Dendritic cell treated with granulocyte-macrophage colony-stimulating factor and Interleukin-4, amounts not matched to agents 40 ng/mL and 50 ng/mL, for 4 days (primary cell): ENCODE results near the gene SLC5A12.

Source experiments
- H3K27ac Mint-ChIP-seq: one replicate; pipeline ENCODE4 v1.8.0; 2022; ENCODE audit warnings: mild to moderate bottlenecking, mixed read lengths
- H3K27me3 Mint-ChIP-seq: one replicate; pipeline ENCODE4 v1.8.0; 2022; ENCODE audit warnings: mild to moderate bottlenecking, mixed read lengths
- H3K36me3 Mint-ChIP-seq: one replicate; pipeline ENCODE4 v1.8.0; 2022; ENCODE audit warnings: low read depth, mixed read lengths
- H3K4me1 Mint-ChIP-seq: one replicate; pipeline ENCODE4 v1.8.0; 2022; ENCODE audit warnings: low read depth, mixed read lengths
- H3K4me3 Mint-ChIP-seq: one replicate; pipeline ENCODE4 v1.8.0; 2022; ENCODE audit warnings: mild to moderate bottlenecking, moderate library complexity, mixed read lengths
- H3K9me3 Mint-ChIP-seq: one replicate; pipeline ENCODE4 v1.8.0; 2022; ENCODE audit warnings: mixed read lengths
- intact Hi-C: fragments of 100-400 bp; cut with micrococcal nuclease; formaldehyde crosslinking; loops from one replicate; pipeline ENCODE4 v1.15.0; 2022

The SLC5A12 gene, protein sequence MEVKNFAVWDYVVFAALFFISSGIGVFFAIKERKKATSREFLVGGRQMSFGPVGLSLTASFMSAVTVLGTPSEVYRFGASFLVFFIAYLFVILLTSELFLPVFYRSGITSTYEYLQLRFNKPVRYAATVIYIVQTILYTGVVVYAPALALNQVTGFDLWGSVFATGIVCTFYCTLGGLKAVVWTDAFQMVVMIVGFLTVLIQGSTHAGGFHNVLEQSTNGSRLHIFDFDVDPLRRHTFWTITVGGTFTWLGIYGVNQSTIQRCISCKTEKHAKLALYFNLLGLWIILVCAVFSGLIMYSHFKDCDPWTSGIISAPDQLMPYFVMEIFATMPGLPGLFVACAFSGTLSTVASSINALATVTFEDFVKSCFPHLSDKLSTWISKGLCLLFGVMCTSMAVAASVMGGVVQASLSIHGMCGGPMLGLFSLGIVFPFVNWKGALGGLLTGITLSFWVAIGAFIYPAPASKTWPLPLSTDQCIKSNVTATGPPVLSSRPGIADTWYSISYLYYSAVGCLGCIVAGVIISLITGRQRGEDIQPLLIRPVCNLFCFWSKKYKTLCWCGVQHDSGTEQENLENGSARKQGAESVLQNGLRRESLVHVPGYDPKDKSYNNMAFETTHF

DNA sequence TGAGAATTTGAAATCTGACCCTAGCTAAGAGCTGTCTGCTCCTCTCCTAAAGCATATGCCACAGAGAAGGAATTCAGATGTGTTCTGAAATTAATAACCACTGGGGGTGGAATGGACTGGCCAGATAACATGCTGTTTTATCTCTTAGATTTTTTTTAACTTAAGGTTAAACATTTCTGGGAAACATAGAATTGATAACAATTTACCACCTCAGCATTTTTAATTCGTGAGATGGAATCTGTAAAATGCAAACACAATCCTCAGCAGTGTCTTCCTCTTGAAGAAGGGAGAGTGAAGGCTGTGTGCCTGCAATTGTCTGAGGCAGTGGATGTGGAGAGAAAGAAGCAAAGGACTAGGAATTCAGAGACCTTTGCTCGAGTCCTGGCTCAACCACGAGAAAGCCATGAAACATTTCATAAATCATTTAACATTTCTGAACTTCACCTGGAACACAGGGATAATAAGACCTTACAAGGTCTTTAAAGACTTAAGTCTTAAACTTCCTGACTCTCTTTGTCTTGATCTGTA, at the start of gene SLC5A12:
TSS of gene SLC5A12 (minus strand) at position 113 of the 528 bp plus-strand sequence. CDS start 346 bp downstream, outside the sequence.
- Mint-ChIP-seq H3K4me1 (no peaks in the 10 kb centered on the region), H3K4me3 (no peak within 1 kb of the TSS), H3K36me3 (no peaks in the 10 kb centered on the region), H3K9me3 (peaks cover 10% of the 10 kb centered on the region), H3K27me3 (no peaks in the 10 kb centered on the region), H3K27ac (no peak within 1 kb of the TSS)
- intact Hi-C loops: no loop called here

DNA sequence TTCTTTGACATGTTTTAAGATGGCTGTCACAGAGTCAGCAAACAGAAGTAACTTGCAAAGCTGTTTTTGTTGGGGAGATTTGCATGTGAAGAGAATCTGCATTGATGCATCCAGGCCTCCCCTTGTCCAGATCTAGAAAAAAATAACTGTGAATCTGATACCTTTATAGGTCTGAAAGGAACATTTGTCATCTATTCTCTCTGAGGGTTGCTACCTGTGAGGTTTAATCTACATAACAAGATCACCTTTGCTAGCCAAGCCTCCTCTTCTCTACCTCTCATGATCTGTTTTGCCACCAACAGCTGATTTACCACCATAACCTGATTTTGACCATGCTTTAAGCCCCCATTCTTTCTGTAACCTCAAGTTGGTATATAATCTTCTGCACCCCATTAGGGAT, 47.2 kb upstream of the SLC5A12 start:
- Mint-ChIP-seq H3K4me1 (no peaks in the 10 kb centered on the region), H3K36me3 (no peaks in the 10 kb centered on the region), H3K27ac (no peak overlapping the region), H3K4me3 (no peak overlapping the region), H3K27me3 (no peaks in the 10 kb centered on the region), H3K9me3 (no peaks in the 10 kb centered on the region)
- intact Hi-C loops: no loop called here

DNA sequence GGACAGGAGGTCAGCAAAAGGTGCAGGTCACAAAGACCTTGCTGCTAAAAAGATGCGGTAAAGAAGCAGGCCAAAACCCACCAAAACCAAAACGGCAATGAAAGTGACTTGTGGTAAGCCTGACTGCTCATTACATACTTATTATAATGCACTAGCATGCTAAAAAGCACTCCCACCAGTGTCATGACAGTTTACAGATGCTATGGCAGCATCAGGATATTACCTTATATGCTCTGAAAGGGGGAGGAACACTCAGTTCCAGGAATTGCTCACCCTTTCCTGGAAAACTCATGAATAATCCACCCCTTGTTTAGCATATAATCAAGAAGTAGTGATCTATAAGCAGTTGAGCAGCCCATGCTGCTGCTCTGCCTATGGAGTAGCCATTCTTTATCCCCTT, 45.2 kb upstream of the SLC5A12 start:
- no peak overlapping the region for H3K27ac Mint-ChIP-seq
- intact Hi-C loops: no loop called here
- H3K9me3 Mint-ChIP-seq: no peaks in the 10 kb centered on the region
- H3K36me3 Mint-ChIP-seq: no peaks in the 10 kb centered on the region
- H3K4me1 Mint-ChIP-seq: no peaks in the 10 kb centered on the region
- no peak overlapping the region for H3K4me3 Mint-ChIP-seq
- no peaks in the 10 kb centered on the region for H3K27me3 Mint-ChIP-seq

DNA sequence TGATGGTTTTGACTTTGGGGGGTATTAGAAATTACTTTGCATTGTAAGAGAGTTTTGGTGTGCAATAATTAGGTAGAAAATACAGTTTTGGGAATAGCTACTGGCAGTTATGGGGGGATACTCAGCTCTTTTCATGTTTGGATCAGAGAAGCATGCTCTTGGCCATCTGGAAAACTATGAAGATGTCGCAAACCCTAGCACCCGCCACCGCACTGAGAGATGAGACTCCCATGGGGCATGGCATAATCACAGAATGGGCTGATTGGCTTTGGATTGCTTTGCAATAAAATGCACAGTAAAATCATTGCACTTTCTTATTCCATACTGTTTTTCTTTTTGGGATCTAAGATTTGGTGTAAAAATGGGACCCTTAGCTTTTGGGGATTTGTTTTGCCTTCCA, 43.5 kb upstream of the SLC5A12 start:
- no peaks in the 10 kb centered on the region for H3K9me3 Mint-ChIP-seq
- no peaks in the 10 kb centered on the region for H3K4me1 Mint-ChIP-seq
- H3K4me3 Mint-ChIP-seq: no peak overlapping the region
- H3K36me3 Mint-ChIP-seq: no peaks in the 10 kb centered on the region
- H3K27ac Mint-ChIP-seq: no peak overlapping the region
- intact Hi-C loops: no loop called here
- no peaks in the 10 kb centered on the region for H3K27me3 Mint-ChIP-seq

DNA sequence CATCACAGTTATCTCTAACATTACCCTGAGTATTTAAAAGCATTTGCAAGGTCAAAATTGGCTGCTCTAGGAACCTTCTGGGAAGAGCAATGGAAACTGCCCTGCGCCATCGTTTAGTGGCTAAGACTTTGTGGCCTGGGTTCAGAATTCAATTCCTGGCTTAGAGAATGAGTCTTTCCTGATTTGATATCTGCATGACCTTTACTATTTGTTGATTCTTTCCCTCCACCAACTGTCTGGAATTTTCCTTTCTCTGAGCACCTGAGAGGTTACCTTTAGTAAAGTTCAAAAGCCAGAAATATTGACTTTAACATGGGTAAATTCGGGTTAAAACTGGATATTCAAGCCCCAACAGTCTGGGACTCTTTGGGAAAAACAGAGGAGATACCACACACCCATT, 43.0 kb upstream of the SLC5A12 start:
- Mint-ChIP-seq H3K36me3 (no peaks in the 10 kb centered on the region), H3K4me3 (no peak overlapping the region), H3K4me1 (no peaks in the 10 kb centered on the region), H3K27me3 (no peaks in the 10 kb centered on the region), H3K27ac (no peak overlapping the region), H3K9me3 (no peaks in the 10 kb centered on the region)
- intact Hi-C loops: no loop called here

DNA sequence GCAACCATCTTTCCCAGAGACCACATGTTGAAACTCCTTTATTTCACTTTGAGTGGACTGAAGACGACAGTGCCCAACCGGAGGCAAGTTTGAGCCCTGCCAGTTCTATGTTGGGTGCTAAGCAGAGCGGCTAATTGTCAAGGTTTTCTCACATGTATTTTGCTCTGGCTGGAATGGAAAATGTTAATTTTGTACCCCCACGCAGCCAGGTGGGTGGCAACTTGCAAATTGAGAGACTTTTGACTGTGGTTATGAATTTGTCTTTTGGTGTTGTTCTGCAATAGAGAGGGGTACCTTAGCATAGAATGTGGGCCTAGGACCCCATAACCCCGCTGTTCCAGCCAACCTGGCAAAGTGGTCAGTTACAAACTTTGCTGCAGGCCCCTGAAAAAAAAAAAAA, 42.5 kb upstream of the SLC5A12 start:
- Mint-ChIP-seq H3K4me1 (no peaks in the 10 kb centered on the region), H3K4me3 (no peak overlapping the region), H3K36me3 (no peaks in the 10 kb centered on the region), H3K27me3 (no peaks in the 10 kb centered on the region), H3K27ac (no peak overlapping the region), H3K9me3 (no peaks in the 10 kb centered on the region)
- intact Hi-C loops: no loop called here

DNA sequence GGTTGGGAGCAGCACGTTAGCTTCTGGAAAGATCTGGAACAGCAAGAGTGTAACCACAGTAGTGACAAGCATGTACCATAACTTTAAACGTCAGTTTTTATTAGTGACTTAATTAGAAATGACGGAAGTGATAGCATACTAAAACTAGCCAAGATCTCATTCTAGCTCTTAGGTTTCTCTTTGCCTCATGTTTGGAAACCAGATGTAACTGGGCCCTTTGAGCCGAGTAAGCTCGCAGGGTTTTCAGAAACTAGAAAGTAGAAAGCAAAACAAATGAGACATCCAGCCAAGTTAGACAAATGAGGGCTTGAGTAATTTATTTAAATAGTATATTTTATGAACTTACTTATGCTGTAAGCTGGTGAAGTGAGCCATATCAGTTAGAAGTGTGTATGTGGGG, 40.2 kb upstream of the SLC5A12 start:
- Mint-ChIP-seq H3K9me3 (no peaks in the 10 kb centered on the region), H3K4me3 (no peak overlapping the region), H3K27ac (no peak overlapping the region), H3K36me3 (no peaks in the 10 kb centered on the region), H3K27me3 (no peaks in the 10 kb centered on the region), H3K4me1 (no peaks in the 10 kb centered on the region)
- intact Hi-C loops: no loop called here

DNA sequence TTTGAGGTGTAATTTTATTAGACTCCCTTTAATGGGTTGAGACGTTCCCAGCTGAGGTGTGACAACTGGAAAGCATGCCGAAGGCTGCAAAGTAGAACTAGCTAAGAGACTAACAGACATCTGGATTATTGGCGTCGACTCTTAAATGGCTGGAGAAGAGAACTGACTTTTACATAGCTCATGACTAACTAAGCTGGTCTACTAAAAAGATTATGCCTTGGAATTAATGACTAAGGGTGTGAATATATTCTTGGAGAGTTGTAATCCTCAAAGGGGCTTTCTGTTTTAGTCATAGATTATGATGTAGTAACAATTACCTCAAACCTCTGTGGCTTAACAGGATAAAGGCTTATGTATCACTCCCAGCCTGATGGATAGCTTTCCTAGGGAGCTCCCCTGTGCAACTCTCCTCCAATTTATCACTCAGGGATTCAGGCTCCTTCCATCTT, 39.5 kb upstream of the SLC5A12 start:
- Mint-ChIP-seq H3K27me3 (no peaks in the 10 kb centered on the region), H3K27ac (no peak overlapping the region), H3K4me1 (no peaks in the 10 kb centered on the region), H3K9me3 (no peaks in the 10 kb centered on the region), H3K4me3 (no peak overlapping the region), H3K36me3 (no peaks in the 10 kb centered on the region)
- intact Hi-C loops: no loop called here

DNA sequence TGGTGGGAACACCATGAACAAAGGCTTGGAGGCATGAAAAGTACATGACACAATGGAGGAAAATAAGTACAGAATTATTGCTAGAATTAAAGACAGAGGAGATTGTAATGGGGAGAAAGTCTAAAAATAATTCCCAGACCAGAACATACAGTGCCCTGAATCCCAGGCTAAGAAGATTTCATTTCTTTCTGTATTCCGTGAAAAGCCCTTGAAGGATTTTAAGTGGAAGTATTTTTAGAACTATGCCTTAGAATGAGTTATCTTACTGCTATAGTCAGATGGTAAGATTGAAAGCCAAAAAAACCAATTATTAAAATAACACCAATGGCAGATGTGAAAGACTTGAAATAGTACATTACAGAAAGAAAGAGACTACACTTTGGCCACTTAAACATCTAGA, 36.1 kb upstream of the SLC5A12 start:
- intact Hi-C loops: no loop called here
- no peaks in the 10 kb centered on the region for H3K4me1 Mint-ChIP-seq

DNA sequence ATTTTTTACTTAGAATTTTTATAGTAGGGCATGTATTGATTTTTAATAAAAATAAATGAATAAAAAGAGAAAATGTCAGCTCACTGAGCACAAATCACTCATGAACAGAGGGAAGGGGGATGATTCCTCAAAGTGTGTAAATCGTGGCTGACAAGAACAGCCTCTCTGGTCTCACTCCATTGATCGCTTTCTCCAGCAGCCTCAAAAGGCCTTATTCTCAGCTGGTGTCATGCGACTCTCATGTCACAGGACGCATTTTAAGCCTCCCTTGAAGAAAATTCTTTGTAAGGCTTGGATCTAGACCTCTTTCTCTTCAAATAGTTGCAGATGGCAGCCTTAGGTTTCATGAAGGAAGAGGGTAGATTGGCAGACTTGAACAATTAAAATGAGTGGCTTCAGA, 33.9 kb upstream of the SLC5A12 start:
- no peaks in the 10 kb centered on the region for H3K9me3 Mint-ChIP-seq
- H3K4me3 Mint-ChIP-seq: no peak overlapping the region
- intact Hi-C loops: no loop called here
- no peaks in the 10 kb centered on the region for H3K27me3 Mint-ChIP-seq
- no peak overlapping the region for H3K27ac Mint-ChIP-seq
- H3K4me1 Mint-ChIP-seq: no peaks in the 10 kb centered on the region
- H3K36me3 Mint-ChIP-seq: no peaks in the 10 kb centered on the region

More for the DNA sequence above, 36.1 kb upstream of the SLC5A12 start:
- Mint-ChIP-seq H3K27ac (no peak overlapping the region), H3K4me3 (no peak overlapping the region), H3K27me3 (no peaks in the 10 kb centered on the region), H3K9me3 (no peaks in the 10 kb centered on the region), H3K36me3 (no peaks in the 10 kb centered on the region)

DNA sequence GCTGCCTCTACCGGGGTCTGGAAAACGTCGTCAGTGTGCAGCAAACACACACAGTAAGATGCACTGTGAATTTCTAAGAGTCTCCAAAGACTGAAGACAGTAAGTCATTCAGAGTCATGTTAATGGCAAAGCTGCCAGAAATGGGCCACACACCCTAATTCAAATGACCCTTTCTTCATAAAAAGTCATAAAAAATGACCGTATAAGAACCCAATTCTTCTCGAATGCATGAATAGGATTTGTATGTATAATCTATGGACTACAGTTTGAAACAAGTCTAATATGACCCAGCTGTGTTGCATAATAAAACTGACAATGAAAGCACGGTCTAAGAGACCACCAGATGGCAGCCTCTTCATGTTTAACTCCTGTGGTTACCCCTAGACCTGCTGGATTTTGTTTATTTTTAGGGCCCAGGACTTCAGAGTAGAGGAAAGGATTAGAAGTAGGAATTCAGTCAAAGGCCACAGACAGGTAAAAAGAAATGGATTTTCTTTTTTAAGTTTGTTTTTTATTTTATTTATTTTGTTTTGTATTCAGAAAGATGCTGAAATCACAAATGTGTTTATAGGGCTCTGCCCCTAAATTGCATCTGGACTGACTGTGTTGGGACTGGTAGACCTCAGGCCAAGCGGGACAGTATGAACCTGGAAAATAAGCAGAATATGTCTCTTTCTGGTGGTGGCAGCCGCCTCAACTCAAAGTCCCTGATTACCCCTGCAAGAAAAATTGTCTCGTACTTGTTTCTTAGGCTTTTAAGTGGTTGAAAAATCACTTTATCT, 32.1 kb upstream of the SLC5A12 start:
- H3K27me3 Mint-ChIP-seq: no peaks in the 10 kb centered on the region
- no peaks in the 10 kb centered on the region for H3K36me3 Mint-ChIP-seq
- H3K27ac Mint-ChIP-seq: no peak overlapping the region
- intact Hi-C loops: loop anchor here (5.0 kb wide), 1 partner anchor 733 kb away; no protein-coding TSS in a partner anchor
- H3K9me3 Mint-ChIP-seq: no peaks in the 10 kb centered on the region
- no peaks in the 10 kb centered on the region for H3K4me1 Mint-ChIP-seq
- no peak overlapping the region for H3K4me3 Mint-ChIP-seq

DNA sequence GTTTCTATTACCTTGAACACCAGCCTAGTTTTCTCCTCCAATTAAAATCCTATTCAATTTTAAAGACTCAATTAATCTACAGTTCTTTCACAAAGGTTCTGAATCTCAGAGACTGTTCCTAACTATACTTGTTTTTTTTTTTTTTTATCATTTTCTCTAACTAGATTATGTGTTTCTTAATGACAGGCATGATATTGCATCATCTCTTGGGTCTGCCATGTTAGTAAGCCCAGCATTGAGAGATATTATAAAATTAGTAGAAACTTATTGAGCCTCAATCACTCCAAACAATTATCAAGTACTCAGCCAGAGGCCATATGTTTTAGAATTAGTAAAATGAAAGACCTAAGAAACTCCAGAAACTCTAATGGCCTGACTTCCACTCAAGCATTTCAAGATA, 28.1 kb upstream of the SLC5A12 start:
- intact Hi-C loops: loop anchor here (5.0 kb wide), 1 partner anchor 737 kb away; no protein-coding TSS in a partner anchor
- Mint-ChIP-seq H3K4me3 (no peak overlapping the region), H3K27me3 (no peaks in the 10 kb centered on the region), H3K4me1 (no peaks in the 10 kb centered on the region), H3K36me3 (no peaks in the 10 kb centered on the region), H3K9me3 (no peaks in the 10 kb centered on the region), H3K27ac (no peak overlapping the region)

DNA sequence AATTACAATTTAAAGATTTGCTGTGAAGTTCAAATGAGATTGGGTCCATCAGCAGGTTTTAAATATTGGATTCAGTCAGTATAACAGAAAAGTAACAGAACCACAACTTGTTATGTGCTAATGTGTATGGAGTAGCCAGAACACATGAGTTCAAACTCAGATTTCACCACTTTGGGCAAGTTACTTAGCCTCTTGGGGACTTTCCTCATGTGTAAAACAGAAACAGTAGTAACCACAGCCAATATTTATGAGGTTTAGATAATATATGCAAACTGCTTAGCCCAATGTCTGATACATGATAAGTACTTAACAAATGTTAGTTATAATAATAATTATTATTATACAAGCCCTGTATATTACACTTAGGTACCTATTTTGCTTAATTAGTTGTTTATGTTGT, 21.8 kb upstream of the SLC5A12 start:
- intact Hi-C loops: no loop called here
- Mint-ChIP-seq H3K27me3 (no peaks in the 10 kb centered on the region), H3K9me3 (no peaks in the 10 kb centered on the region), H3K27ac (no peak overlapping the region), H3K36me3 (no peaks in the 10 kb centered on the region), H3K4me1 (no peaks in the 10 kb centered on the region), H3K4me3 (no peak overlapping the region)

DNA sequence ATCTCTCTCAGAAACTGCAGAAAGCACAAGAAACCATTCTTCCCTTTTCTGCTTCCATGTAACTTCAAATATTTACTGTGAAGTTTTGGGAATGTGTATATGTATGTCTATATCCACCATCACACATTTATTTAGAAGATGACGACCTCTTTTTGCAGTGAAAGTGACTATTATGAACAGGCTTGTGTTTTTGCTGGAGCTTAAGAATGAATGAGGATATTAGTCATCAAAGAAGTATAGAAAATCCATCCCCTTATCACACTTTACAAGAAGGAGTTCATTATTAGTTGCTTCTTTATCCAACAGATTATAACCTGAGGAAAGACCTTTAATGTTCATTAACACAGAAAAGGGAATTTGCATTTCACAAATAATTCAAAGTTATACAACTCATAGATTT, 21.1 kb upstream of the SLC5A12 start:
- H3K9me3 Mint-ChIP-seq: no peaks in the 10 kb centered on the region
- no peaks in the 10 kb centered on the region for H3K36me3 Mint-ChIP-seq
- no peak overlapping the region for H3K27ac Mint-ChIP-seq
- intact Hi-C loops: no loop called here
- H3K27me3 Mint-ChIP-seq: no peaks in the 10 kb centered on the region
- H3K4me1 Mint-ChIP-seq: no peaks in the 10 kb centered on the region
- H3K4me3 Mint-ChIP-seq: no peak overlapping the region
